Spinal cord (tissue), 10 donors: ENCODE measurements around the gene CDH16. TPM values are rescaled to one million over a fixed set of nuclear protein-coding genes. Genes with fewer than 3 reads are reported as not detected.

Source experiments
- DNase-seq, 6 donors: peaks; one replicate each; pipeline versions ENCODE4 v3.0.0 to v3.0.0-alpha.2; 2013 to 2015; ENCODE audit warnings: low spot score in 6 of 6, low read depth in 4 of 6
- H3K27ac ChIP-seq: one replicate; pipeline ENCODE4 v1.5.1; 2013; ENCODE audit warnings: low read depth, low read length, control low read depth
- H3K27me3 ChIP-seq: one replicate; pipeline ENCODE4 v1.6.1; 2013; ENCODE audit warnings: low read length; ENCODE audit not compliant: control insufficient read depth, insufficient read depth
- H3K36me3 ChIP-seq: one replicate; pipeline ENCODE4 v1.6.1; 2013; ENCODE audit warnings: low read length; ENCODE audit not compliant: control insufficient read depth, insufficient read depth
- H3K4me1 ChIP-seq: one replicate; pipeline ENCODE4 v1.6.1; 2013; ENCODE audit warnings: low read length; ENCODE audit not compliant: control insufficient read depth, insufficient read depth
- H3K4me3 ChIP-seq: one replicate; pipeline ENCODE4 v1.5.1; 2013; ENCODE audit warnings: low read depth, low read length, control low read depth
- H3K9me3 ChIP-seq: one replicate; pipeline ENCODE4 v1.6.1; 2013; ENCODE audit warnings: low read length; ENCODE audit not compliant: control insufficient read depth, insufficient read depth
- WGBS: methylation state at CpG from one replicate; pipeline ENCODE4 v1.1.5; 2013; ENCODE audit warnings: missing lambda C conversion rate; ENCODE audit not compliant: insufficient coverage; 5-methylcytosine and 5-hydroxymethylcytosine counted together
- polyA plus RNA-seq, 2 donors: library from polyadenylated mRNA; unstranded; fragments of 120-200 nt; gene quantifications; one replicate each; pipeline ENCODE4 v1.2.1, GENCODE V29; 2013; ENCODE audit not compliant: insufficient read length in 2 of 2
- total RNA-seq, 2 donors: library from RNA; depleted of rRNA in 1 of 2; stranded (reverse); fragments of 120-200 nt in 1 of 2; fragments of >200 nt in 1 of 2; gene quantifications; one replicate each; pipeline versions ENCODE4 v1.2.3 to v1.2.4, GENCODE V29; 2013 to 2014
- donor health status: healthy.

Gene CDH16
- total and polyA plus RNA-seq, 4 donors, result 0.67 to 1.8 TPM; not detected in 2

DNA sequence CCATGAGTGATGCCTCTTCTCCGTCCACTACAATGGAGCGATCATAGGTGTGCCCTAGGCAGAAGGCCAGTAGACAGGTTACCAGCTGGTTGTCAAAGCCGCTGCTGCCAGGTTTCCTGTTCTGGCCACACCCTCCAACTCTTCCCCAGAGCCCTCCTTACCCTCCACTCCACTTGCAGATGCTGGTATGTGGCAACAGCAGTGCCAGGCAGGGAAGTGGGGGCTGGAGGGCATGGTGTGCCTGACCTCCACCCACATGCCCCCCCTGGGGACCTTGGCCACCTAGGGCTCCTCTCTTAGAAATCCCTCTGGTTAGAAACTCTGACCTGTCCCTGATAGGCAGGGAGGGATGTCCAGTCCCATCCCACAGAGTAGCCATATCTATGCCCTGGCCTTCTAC lies 5.2 kb upstream of the CDH16 start:
- no peak for DNase-seq
- Histone ChIP-seq H3K36me3 (peaks cover 13% of the 10 kb centered on the region), H3K9me3 (no peaks in the 10 kb centered on the region), H3K27ac (no peak overlapping the region), H3K4me3 (no peak overlapping the region), H3K27me3 (peaks cover 50% of the 10 kb centered on the region), H3K4me1 (peaks cover 44% of the 10 kb centered on the region)
- WGBS, result 100% methylated on average over 1 of the region's 3 CpGs

DNA sequence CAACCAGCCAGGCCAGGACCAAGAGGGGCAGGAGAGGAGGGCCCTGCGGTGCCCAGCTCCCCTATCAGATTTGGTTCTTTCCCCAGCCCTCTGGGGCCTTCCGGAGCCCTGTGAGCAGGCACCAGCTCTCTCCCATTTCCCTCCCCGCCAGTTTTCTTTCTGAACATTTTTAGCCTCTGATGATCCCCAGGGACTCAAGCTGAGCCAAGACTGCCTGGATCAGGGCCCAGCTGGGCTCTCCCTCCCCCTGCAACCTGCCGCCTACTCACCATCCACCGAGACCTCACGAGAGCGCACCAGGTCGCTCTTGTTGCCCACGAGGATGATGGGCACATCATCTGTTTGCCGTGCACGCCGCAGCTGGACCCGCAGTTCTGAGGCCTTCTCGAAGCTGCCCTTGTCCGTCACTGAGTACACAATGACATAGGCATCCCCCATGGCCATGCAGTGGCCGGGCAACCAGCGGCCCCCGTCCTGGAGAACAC lies 4.6 kb upstream of the CDH16 start:
- peak in 2 of 6 donors; percentile 12 to 15 for DNase-seq
- peaks cover 44% of the 10 kb centered on the region for H3K4me1 ChIP-seq
- H3K27me3 ChIP-seq, result peaks cover 50% of the 10 kb centered on the region
- no peak overlapping the region for H3K27ac ChIP-seq
- H3K36me3 ChIP-seq, result peaks cover 10% of the 10 kb centered on the region
- no peak overlapping the region for H3K4me3 ChIP-seq
- no peaks in the 10 kb centered on the region for H3K9me3 ChIP-seq
- WGBS, result 78% methylated on average over 18 of the region's 18 CpGs

GRCh38 chr16:66921729-66922450 lies 3.2 kb upstream of the CDH16 start:
- H3K27ac ChIP-seq, result no peak overlapping the region
- no peak overlapping the region for H3K4me3 ChIP-seq
- peaks cover 7% of the 10 kb centered on the region for H3K36me3 ChIP-seq
- H3K9me3 ChIP-seq, result no peaks in the 10 kb centered on the region
- peaks cover 53% of the 10 kb centered on the region for H3K27me3 ChIP-seq
- peaks cover 38% of the 10 kb centered on the region for H3K4me1 ChIP-seq
- WGBS, result 69% methylated on average over 37 of the region's 42 CpGs
- DNase-seq, result no peak

GRCh38 chr16:66920924-66921680 lies 2.4 kb upstream of the CDH16 start:
- WGBS, result 67% methylated on average over 3 of the region's 9 CpGs
- no peaks in the 10 kb centered on the region for H3K9me3 ChIP-seq
- peaks cover 51% of the 10 kb centered on the region for H3K27me3 ChIP-seq
- H3K27ac ChIP-seq, result no peak overlapping the region
- DNase-seq, result no peak
- peaks cover 30% of the 10 kb centered on the region for H3K4me1 ChIP-seq
- H3K4me3 ChIP-seq, result no peak overlapping the region
- H3K36me3 ChIP-seq, result peaks cover 7% of the 10 kb centered on the region

DNA sequence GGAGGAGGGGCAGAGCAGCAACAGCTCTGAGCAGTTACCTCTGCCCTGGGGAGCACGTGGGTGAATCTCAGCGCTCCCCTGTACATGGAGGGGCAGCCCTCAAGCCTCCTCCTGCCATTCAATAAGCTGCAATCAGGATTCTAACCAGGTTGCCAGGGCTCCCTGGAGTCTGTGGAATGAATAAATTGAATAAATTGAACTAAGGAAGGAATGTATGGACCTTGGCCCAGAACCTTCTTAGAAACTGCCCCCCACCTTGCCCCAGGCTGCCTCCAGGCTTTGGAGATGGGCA lies 1.6 kb upstream of the CDH16 start:
- peaks cover 43% of the 10 kb centered on the region for H3K27me3 ChIP-seq
- 25% methylated on average over 2 of the region's 2 CpGs for WGBS
- no peaks in the 10 kb centered on the region for H3K9me3 ChIP-seq
- no peak overlapping the region for H3K27ac ChIP-seq
- H3K4me1 ChIP-seq, result peaks cover 22% of the 10 kb centered on the region
- DNase-seq, result no peak
- peaks cover 7% of the 10 kb centered on the region for H3K36me3 ChIP-seq
- no peak overlapping the region for H3K4me3 ChIP-seq

- H3K36me3 ChIP-seq, result peaks cover 7% of the 10 kb centered on the region
- no peak overlapping the region for H3K27ac ChIP-seq
- no peaks in the 10 kb centered on the region for H3K9me3 ChIP-seq
- H3K4me3 ChIP-seq, result no peak overlapping the region
- H3K27me3 ChIP-seq, result peaks cover 39% of the 10 kb centered on the region
- 67% methylated on average over 2 of the region's 5 CpGs for WGBS
- DNase-seq, result no peak
- H3K4me1 ChIP-seq, result peaks cover 17% of the 10 kb centered on the region
These were observed 1.0 kb upstream of the CDH16 start for GRCh38 chr16:66919569-66920298.

DNA sequence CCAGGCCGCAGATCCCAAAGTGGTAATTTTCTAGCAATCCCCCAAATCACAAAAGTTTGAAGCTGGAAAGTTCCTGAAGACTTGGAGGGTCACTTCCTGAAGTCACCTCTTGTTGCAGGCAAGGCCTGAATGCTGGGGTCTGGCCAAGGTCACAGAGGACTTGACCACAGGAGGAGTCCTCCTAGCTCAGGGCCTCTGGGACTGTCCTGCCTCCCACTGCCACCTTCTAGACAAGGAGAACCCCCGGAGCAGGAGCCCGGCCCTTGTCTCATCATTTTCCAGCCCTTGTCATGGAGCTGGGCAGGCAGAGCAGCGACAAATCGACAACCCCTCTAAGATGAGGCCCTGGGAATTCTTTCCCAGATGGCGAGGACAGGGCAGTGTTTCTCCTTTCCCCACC lies 330 bp downstream of the CDH16 start:
- H3K9me3 ChIP-seq, result no peaks in the 10 kb centered on the region
- H3K4me1 ChIP-seq, result peaks cover 11% of the 10 kb centered on the region
- no peak for DNase-seq
- WGBS, result 88% methylated on average over 6 of the region's 6 CpGs
- H3K4me3 ChIP-seq, result no peak overlapping the region
- no peak overlapping the region for H3K27ac ChIP-seq
- peaks cover 26% of the 10 kb centered on the region for H3K27me3 ChIP-seq
- H3K36me3 ChIP-seq, result peaks cover 7% of the 10 kb centered on the region

DNA sequence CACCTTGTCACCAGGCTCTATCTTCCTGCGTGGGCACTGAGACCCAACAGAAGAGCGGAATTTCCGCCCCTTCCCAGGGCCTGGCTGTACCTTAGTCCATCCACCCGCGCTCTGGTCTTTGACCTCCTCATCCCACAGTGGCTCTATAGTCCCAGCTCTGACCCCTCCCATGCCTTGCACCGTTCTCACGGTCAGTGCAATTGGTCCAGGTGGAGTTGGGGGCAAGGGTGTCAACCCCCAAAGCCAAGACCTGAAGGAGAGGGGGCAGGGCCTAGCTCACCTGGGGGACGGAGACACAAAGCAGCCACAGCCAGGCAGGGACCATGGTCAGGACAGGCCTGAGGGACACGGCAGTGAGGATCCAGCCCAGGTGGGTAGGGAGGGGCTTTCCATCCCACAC lies 944 bp downstream of the CDH16 start:
- WGBS, result 85% methylated on average over 8 of the region's 9 CpGs
- peaks cover 20% of the 10 kb centered on the region for H3K27me3 ChIP-seq

GRCh38 chr16:66916518-66916917 lies 2.2 kb downstream of the CDH16 start:
- Histone ChIP-seq H3K27me3 (peaks cover 12% of the 10 kb centered on the region), H3K4me3 (no peak overlapping the region), H3K9me3 (no peaks in the 10 kb centered on the region), H3K27ac (no peak overlapping the region), H3K4me1 (peaks cover 5% of the 10 kb centered on the region), H3K36me3 (peaks cover 1% of the 10 kb centered on the region)
- no peak for DNase-seq
- 84% methylated on average over 6 of the region's 6 CpGs for WGBS

More for the DNA sequence above, 944 bp downstream of the CDH16 start:
- H3K36me3 ChIP-seq, result peaks cover 7% of the 10 kb centered on the region
- H3K9me3 ChIP-seq, result no peaks in the 10 kb centered on the region
- no peak overlapping the region for H3K4me3 ChIP-seq
- no peak for DNase-seq
- no peak overlapping the region for H3K27ac ChIP-seq
- peaks cover 5% of the 10 kb centered on the region for H3K4me1 ChIP-seq
